Esophagus muscularis mucosa (tissue), 4 donors: ENCODE data around the gene TM2D1. TPM values are rescaled to one million over a fixed set of nuclear protein-coding genes. Genes with fewer than 3 reads are reported as not detected.

ENCODE experiments used
- DNase-seq: peaks from one replicate; pipeline ENCODE4 v3.0.0-alpha.2; 2017; ENCODE audit errors: extremely low spot score
- H3K27ac ChIP-seq, 4 donors: fragments of 200-600 bp; sonication (generic); replicated peaks in 1 of 4; 1 replicate in 3 of 4; 2 replicates in 1 of 4; pipeline ENCODE4 v1.5.1; 2016 to 2019; ENCODE audit warnings: mild to moderate bottlenecking in 1 of 4
- H3K27me3 ChIP-seq, 4 donors: fragments of 200-600 bp; sonication (generic); one replicate each; pipeline versions ENCODE4 v1.5.1 to v1.6.0; 2016 to 2019
- H3K36me3 ChIP-seq, 4 donors: fragments of 200-600 bp; sonication (generic); one replicate each; pipeline ENCODE4 v1.5.1; 2016 to 2019
- H3K4me1 ChIP-seq, 4 donors: fragments of 200-600 bp; sonication (generic); one replicate each; pipeline ENCODE4 v1.5.1; 2016 to 2019
- H3K4me3 ChIP-seq, 4 donors: fragments of 200-600 bp; sonication (generic); 1 replicate in 2 of 4; 2 replicates in 2 of 4; pipeline ENCODE4 v1.5.1; 2016 to 2019; ENCODE audit warnings: mild to moderate bottlenecking in 4 of 4, moderate library complexity in 1 of 4
- H3K9me3 ChIP-seq, 4 donors: fragments of 200-600 bp; sonication (generic); 1 replicate in 3 of 4; 2 replicates in 1 of 4; pipeline ENCODE4 v1.5.1; 2016 to 2019
- EP300 ChIP-seq: sonication (generic); formaldehyde crosslinking; IDR thresholded peaks from one replicate; pipeline ENCODE4 v1.6.1; 2017; ENCODE audit warnings: antibody characterized with exemption
- POLR2A ChIP-seq: fragments of 450-650 bp; IDR thresholded peaks from one replicate; pipeline ENCODE4 v1.6.1; 2017; ENCODE audit warnings: antibody characterized with exemption, moderate library complexity, mild to moderate bottlenecking, low read depth
- POLR2AphosphoS5 ChIP-seq, 2 donors: sonication (generic); formaldehyde crosslinking; IDR thresholded peaks; one replicate each; pipeline ENCODE4 v1.6.1; 2017; ENCODE audit warnings: antibody characterized with exemption in 2 of 2
- WGBS: methylation state at CpG from one replicate; pipeline ENCODE4 v1.1.5; 2018; 5-methylcytosine and 5-hydroxymethylcytosine counted together
- intact Hi-C: fragments of 100-400 bp; cut with DNase I; formaldehyde crosslinking; loops from one replicate; pipeline ENCODE4 v1.15.1; 2023
- total RNA-seq, 4 donors: library from RNA; depleted of rRNA; stranded (reverse); fragments of >200 nt; gene quantifications; one replicate each; pipeline versions ENCODE4 v1.1.0 to v1.2.1, GENCODE V29; 2016
- TF ChIP-seq, protein P1 (sequence below), 3 experiments: fragments of 200-600 bp in 2 of 3; fragments of 450-650 bp in 1 of 3; sonication (generic) in 2 of 3; IDR thresholded peaks; one replicate each; pipeline ENCODE4 v1.5.1; 2017 to 2019; ENCODE audit warnings: antibody characterized with exemption in 3 of 3, mild to moderate bottlenecking in 2 of 3, moderate library complexity in 1 of 3

TM2D1 gene
- total RNA-seq, 4 donors from 2014 or later: 59.6 to 73.5 (median 66.3) TPM

DNA sequence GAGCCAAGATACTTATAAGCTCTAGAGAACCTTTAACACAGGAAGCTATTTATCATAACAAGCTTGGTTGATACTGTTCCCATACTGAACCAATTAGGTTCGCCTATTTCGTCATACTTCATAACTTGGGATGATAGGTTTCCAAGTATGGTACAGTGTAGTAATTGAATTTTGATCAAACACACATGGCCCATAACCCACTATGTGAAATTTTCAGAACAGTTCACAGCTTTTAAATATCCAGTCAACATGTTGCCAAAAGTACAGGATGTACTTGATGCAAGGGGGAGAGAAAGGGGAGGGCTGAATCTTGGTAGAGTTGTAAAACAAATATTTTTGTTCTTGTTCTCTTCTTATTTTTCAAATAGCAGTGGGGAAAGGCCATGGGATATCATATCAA is 86.6 kb downstream of the TM2D1 start:
- DNase-seq: no peak
- intact Hi-C loops: loop anchor here (10.0 kb wide), 1 partner anchor 143 kb away; no protein-coding TSS in a partner anchor
- 74% methylated on average over 2 of the region's 2 CpGs for WGBS

DNA sequence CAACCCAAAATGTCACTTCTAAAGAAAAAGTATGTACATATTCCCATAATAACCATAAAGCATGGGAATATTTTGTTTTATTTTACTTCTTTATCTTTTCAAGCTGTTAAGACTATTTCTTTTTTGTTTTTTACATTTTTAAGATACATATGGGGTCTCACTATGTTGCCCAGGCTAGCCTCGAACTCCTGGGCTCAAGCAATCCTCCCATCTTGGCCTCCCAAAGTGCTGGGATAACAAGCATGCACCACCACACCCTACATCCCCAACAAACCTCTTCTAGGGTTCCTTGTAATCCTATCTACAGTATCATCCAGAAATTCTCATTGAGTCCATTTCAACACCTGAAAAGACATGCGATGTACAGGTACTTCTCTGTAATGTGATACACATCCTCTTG is 87.5 kb downstream of the TM2D1 start:
- H3K27ac ChIP-seq: peak overlapping the region; percentile 56 to 81 (median 68)
- no peaks in the 10 kb centered on the region for H3K36me3 ChIP-seq
- no peaks in the 10 kb centered on the region for H3K9me3 ChIP-seq
- DNase-seq: no peak
- TF ChIP-seq POLR2AphosphoS5 (IDR thresholded peaks at IDR 0.05) (no peak), EP300 (no peak), POLR2A (no peak)
- 98% methylated on average over 2 of the region's 2 CpGs for WGBS
- peaks cover 0 to 3% (median 0%) of the 10 kb centered on the region in 4 donors for H3K27me3 ChIP-seq
- intact Hi-C loops: loop anchor here (10.0 kb wide), 1 partner anchor 143 kb away; no protein-coding TSS in a partner anchor
- H3K4me1 ChIP-seq: peaks cover 15 to 61% (median 47%) of the 10 kb centered on the region in 4 donors
- H3K4me3 ChIP-seq: no peak overlapping the region

More for the DNA sequence above, 86.6 kb downstream of the TM2D1 start:
- peaks cover 0 to 3% (median 0%) of the 10 kb centered on the region in 4 donors for H3K27me3 ChIP-seq
- H3K9me3 ChIP-seq: no peaks in the 10 kb centered on the region
- TF ChIP-seq POLR2A (no peak), POLR2AphosphoS5 (IDR thresholded peaks at IDR 0.05) (peak; percentile 51 to 89), EP300 (peak; percentile 78)
- TF ChIP-seq, protein P1, sequence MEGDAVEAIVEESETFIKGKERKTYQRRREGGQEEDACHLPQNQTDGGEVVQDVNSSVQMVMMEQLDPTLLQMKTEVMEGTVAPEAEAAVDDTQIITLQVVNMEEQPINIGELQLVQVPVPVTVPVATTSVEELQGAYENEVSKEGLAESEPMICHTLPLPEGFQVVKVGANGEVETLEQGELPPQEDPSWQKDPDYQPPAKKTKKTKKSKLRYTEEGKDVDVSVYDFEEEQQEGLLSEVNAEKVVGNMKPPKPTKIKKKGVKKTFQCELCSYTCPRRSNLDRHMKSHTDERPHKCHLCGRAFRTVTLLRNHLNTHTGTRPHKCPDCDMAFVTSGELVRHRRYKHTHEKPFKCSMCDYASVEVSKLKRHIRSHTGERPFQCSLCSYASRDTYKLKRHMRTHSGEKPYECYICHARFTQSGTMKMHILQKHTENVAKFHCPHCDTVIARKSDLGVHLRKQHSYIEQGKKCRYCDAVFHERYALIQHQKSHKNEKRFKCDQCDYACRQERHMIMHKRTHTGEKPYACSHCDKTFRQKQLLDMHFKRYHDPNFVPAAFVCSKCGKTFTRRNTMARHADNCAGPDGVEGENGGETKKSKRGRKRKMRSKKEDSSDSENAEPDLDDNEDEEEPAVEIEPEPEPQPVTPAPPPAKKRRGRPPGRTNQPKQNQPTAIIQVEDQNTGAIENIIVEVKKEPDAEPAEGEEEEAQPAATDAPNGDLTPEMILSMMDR (IDR thresholded peaks at IDR 0.05): no peak
- peak overlapping the region; percentile 76 to 85 (median 79) for H3K27ac ChIP-seq
- peaks cover 15 to 66% (median 51%) of the 10 kb centered on the region in 4 donors for H3K4me1 ChIP-seq
- H3K4me3 ChIP-seq: no peak overlapping the region
- no peaks in the 10 kb centered on the region for H3K36me3 ChIP-seq

DNA sequence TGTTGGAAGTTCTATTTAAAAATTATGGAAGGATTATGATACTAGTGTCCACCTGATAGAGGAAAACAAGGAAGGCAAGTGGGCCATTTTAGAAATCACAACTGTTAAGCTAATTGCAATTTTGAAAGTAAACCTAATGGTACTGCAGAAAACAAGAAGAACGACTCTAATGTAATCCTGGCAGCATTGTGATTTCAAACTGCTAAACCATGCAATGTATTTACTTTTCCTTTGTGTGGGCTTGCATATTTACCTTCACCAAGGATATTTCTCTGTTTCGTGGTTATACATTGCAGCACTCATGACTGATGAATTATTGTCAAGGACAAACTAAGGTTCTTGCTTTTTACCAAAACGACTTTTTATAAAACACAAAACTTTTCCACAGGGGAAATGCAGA is 88.1 kb downstream of the TM2D1 start:
- H3K27ac ChIP-seq: no peak overlapping the region
- H3K4me1 ChIP-seq: peaks cover 9 to 54% (median 40%) of the 10 kb centered on the region in 4 donors
- no peaks in the 10 kb centered on the region for H3K9me3 ChIP-seq
- peaks cover 0 to 3% (median 0%) of the 10 kb centered on the region in 4 donors for H3K27me3 ChIP-seq
- no peaks in the 10 kb centered on the region for H3K36me3 ChIP-seq
- intact Hi-C loops: loop anchor here (10.0 kb wide), 1 partner anchor 142 kb away; no protein-coding TSS in a partner anchor
- no peak for DNase-seq
- 68% methylated on average over 3 of the region's 3 CpGs for WGBS
- TF ChIP-seq POLR2AphosphoS5 (IDR thresholded peaks at IDR 0.05) (no peak), POLR2A (no peak), EP300 (no peak)
- TF ChIP-seq, protein P1 (IDR thresholded peaks at IDR 0.05): no peak
- H3K4me3 ChIP-seq: no peak overlapping the region

DNA sequence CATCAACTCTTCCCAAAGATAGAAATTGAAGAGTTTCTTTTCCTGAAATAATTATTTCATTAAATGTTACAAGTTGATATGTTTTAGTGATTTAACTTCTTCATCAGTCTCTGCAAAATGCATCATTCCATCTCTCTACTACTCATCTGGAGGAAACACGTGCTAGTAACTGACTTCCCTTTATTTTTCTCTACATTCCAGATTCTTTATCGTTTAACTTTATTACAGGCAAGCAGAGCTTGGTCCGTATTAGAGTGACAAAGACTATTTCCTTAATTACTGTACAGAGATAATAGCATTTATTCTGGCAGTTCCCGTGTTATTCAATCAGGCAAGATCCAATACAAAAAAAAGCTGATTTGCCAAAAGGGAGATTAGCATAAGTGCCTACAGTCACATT is 88.6 kb downstream of the TM2D1 start:
- 70% methylated on average over 4 of the region's 4 CpGs for WGBS
- peaks cover 0 to 3% (median 0%) of the 10 kb centered on the region in 4 donors for H3K27me3 ChIP-seq
- no peak overlapping the region for H3K27ac ChIP-seq
- intact Hi-C loops: loop anchor here (10.0 kb wide), 1 partner anchor 142 kb away; no protein-coding TSS in a partner anchor
- no peaks in the 10 kb centered on the region for H3K9me3 ChIP-seq
- peaks cover 8 to 50% (median 36%) of the 10 kb centered on the region in 4 donors for H3K4me1 ChIP-seq
- TF ChIP-seq POLR2AphosphoS5 (IDR thresholded peaks at IDR 0.05) (no peak), POLR2A (no peak), EP300 (no peak)
- TF ChIP-seq, protein P1 (IDR thresholded peaks at IDR 0.05): no peak
- H3K36me3 ChIP-seq: no peaks in the 10 kb centered on the region
- H3K4me3 ChIP-seq: no peak overlapping the region
- no peak for DNase-seq

DNA sequence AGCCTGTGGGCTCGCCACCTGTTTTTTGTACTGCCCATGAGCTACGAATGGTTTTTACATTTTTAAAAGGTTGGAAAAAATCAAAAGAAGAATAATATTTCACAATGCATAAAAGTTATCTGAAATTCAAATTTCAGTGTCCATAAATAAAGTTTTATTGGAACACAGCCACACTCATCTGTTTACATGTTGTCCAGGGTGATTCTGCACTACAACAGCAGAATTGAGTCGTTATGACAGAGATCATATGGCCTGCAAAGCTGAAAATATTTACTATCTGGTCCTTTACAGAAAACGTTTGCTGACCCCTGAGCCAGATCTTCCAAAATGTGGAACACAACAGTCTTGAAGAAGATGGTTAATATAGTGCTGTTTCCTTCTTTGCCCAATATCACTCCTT is 89.4 kb downstream of the TM2D1 start:
- TF ChIP-seq POLR2A (no peak), POLR2AphosphoS5 (IDR thresholded peaks at IDR 0.05) (no peak), EP300 (no peak)
- TF ChIP-seq, protein P1 (IDR thresholded peaks at IDR 0.05): no peak
- DNase-seq: no peak
- Histone ChIP-seq H3K27me3 (peaks cover 0 to 3% (median 0%) of the 10 kb centered on the region in 4 donors), H3K27ac (no peak overlapping the region), H3K4me3 (no peak overlapping the region), H3K36me3 (no peaks in the 10 kb centered on the region), H3K4me1 (peaks cover 8 to 42% (median 28%) of the 10 kb centered on the region in 4 donors), H3K9me3 (no peaks in the 10 kb centered on the region)
- intact Hi-C loops: loop anchor here (10.0 kb wide), 1 partner anchor 141 kb away; no protein-coding TSS in a partner anchor
- 73% methylated on average over 4 of the region's 4 CpGs for WGBS
